Lung (tissue), 12 donors: ENCODE measurements around the gene URB2. TPM values are rescaled to one million over a fixed set of nuclear protein-coding genes. Genes with fewer than 3 reads are reported as not detected.
A peak's percentile ranks its signal among the peaks of the same experiment; 100 is the strongest.

Experiments
- ATAC-seq: fragments of 200-7000 bp; cut with Tn5 transposase; one replicate; pipeline ENCODE4 v1.9.1; 2020; ENCODE audit warnings: moderate number of reproducible peaks; ENCODE audit not compliant: insufficient read depth, low FRiP score
- DNase-seq, 3 donors: peaks; one replicate each; pipeline ENCODE4 v3.0.0-alpha.2; 2013 to 2017
- H3K27ac ChIP-seq, 2 donors: one replicate each; pipeline ENCODE4 v1.5.1; 2013; ENCODE audit warnings: mild to moderate bottlenecking in 2 of 2, moderate library complexity in 2 of 2, control low read depth in 1 of 2, inconsistent platforms in 1 of 2, low read depth in 1 of 2, low read length in 1 of 2
- H3K27me3 ChIP-seq, 3 donors: one replicate each; pipeline ENCODE4 v1.5.1; 2013; ENCODE audit warnings: low read length in 2 of 3; ENCODE audit not compliant: control insufficient read depth in 3 of 3, insufficient read depth in 3 of 3
- H3K36me3 ChIP-seq, 4 donors: one replicate each; pipeline ENCODE4 v1.5.1; 2013; ENCODE audit warnings: low read length in 4 of 4, mild to moderate bottlenecking in 1 of 4, moderate library complexity in 1 of 4; ENCODE audit not compliant: control insufficient read depth in 4 of 4, insufficient read depth in 4 of 4
- H3K4me1 ChIP-seq, 5 donors: one replicate each; pipeline ENCODE4 v1.5.1; 2013; ENCODE audit warnings: low read length in 5 of 5, mild to moderate bottlenecking in 2 of 5, moderate library complexity in 1 of 5; ENCODE audit not compliant: control insufficient read depth in 5 of 5, insufficient read depth in 5 of 5
- H3K4me3 ChIP-seq: one replicate; pipeline ENCODE4 v1.5.1; 2013; ENCODE audit warnings: mild to moderate bottlenecking, control low read depth, moderate library complexity
- H3K9ac ChIP-seq, 2 donors: one replicate each; pipeline ENCODE4 v1.5.1; 2013; ENCODE audit warnings: low read length in 2 of 2, control low read depth in 1 of 2; ENCODE audit not compliant: insufficient read depth in 1 of 2
- H3K9me3 ChIP-seq, 4 donors: one replicate each; pipeline ENCODE4 v1.5.1; 2013; ENCODE audit warnings: low read length in 3 of 4, mild to moderate bottlenecking in 1 of 4, moderate library complexity in 1 of 4; ENCODE audit not compliant: control insufficient read depth in 4 of 4, insufficient read depth in 3 of 4
- WGBS, 2 donors: extraction: QIAGEN DNeasy Blood & Tissue Kit; methylation state at CpG; one replicate each; pipeline ENCODE4 v1.1.7; 2013; 5-methylcytosine and 5-hydroxymethylcytosine counted together
- polyA plus RNA-seq, 2 donors: library from polyadenylated mRNA; stranded (reverse); fragments of 200-250 nt; gene quantifications; one replicate each; pipeline ENCODE4 v1.2.1, GENCODE V29; 2013
- total RNA-seq, 2 donors: library from RNA; depleted of rRNA in 1 of 2; stranded (reverse); fragments of >200 nt in 1 of 2; gene quantifications; one replicate each; pipeline ENCODE4 v1.2.1, GENCODE V29; 2014 to 2021
- TF ChIP-seq, protein P1 (sequence below): IDR thresholded peaks from 2 replicates; pipeline ENCODE4 v1.5.1; 2012; ENCODE audit warnings: mild to moderate bottlenecking; ENCODE audit errors: control extremely low read depth, extremely low read depth
- donor health status: control.
- donor health status: control.
- donor health status: Bipolar disorder and iron deficiency.
- donor health status: healthy.
- donor health status: DM: yes; HTN: yes; CAD: no.

The URB2 gene
- total and polyA plus RNA-seq, 4 donors, result 2.6 to 10.9 (median 6.1) TPM

DNA sequence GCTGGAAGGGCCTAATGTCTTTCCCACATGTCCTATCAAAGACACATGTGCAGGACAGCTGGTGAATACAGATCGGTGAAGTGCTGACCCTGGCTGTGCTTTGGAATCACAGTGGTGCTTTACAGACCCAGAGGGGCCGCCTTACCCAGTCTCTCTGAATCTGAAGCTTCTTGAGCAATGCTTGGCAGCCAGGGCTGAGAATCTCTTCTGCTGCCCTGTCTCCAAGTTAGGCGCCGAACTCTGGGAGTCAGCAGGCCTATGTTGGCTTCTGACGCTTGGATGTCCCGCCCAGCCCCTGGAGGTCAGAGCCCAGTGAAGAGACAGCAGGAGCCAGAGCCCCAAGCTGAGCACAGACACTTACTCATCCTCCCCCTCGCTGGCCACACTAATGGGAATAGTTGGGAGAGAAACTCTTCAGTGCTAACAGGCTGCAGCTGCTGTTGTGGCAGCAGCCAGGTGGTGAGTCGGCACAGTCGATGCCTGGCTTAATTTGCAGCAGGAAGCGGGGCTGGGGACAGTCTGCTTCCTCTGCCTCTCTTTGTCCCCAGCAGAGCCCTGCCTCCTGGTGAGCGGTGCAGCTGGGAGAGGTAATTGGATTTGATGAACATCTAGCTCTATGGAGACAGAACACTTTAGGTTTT lies 68.1 kb downstream of the URB2 start:
- no peaks in the 10 kb centered on the region for H3K27me3 ChIP-seq
- H3K36me3 ChIP-seq, result no peaks in the 10 kb centered on the region
- peak; percentile 92 to 94 (median 92) for DNase-seq
- TF ChIP-seq, protein P1, sequence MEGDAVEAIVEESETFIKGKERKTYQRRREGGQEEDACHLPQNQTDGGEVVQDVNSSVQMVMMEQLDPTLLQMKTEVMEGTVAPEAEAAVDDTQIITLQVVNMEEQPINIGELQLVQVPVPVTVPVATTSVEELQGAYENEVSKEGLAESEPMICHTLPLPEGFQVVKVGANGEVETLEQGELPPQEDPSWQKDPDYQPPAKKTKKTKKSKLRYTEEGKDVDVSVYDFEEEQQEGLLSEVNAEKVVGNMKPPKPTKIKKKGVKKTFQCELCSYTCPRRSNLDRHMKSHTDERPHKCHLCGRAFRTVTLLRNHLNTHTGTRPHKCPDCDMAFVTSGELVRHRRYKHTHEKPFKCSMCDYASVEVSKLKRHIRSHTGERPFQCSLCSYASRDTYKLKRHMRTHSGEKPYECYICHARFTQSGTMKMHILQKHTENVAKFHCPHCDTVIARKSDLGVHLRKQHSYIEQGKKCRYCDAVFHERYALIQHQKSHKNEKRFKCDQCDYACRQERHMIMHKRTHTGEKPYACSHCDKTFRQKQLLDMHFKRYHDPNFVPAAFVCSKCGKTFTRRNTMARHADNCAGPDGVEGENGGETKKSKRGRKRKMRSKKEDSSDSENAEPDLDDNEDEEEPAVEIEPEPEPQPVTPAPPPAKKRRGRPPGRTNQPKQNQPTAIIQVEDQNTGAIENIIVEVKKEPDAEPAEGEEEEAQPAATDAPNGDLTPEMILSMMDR, result no peak
- no peaks in the 10 kb centered on the region for H3K9me3 ChIP-seq
- no peak overlapping the region for H3K9ac ChIP-seq
- WGBS, 2 donors, result 54 to 58% methylated on average over 11 of the region's 11 CpGs
- no peak overlapping the region for H3K27ac ChIP-seq
- ATAC-seq, result peak; percentile 36
- no peak overlapping the region for H3K4me3 ChIP-seq
- H3K4me1 ChIP-seq, result peaks cover 0 to 20% (median 4%) of the 10 kb centered on the region in 5 donors

DNA sequence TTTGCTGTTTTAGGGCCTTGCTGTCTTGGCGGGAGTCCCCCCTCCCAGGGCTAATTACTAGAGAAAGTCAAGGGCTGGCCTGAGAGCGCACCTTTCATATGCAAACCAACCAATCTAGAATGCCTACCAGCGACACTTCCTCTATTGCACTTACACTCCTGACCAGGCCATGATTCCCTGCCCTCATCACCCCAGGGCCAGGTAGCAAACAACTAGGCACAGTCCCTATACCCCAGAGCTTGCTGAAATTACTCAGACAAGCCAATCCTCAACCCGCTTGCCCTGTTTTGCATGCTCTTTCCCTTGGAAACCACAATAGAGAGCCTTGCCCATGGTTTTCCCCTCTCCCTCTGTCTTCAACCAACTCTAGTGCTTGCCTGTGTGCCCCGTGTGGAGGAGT lies 70.3 kb downstream of the URB2 start:
- H3K36me3 ChIP-seq, result no peaks in the 10 kb centered on the region
- DNase-seq (no peak), ATAC-seq (no peak)
- H3K4me1 ChIP-seq, result peaks cover 0 to 20% (median 4%) of the 10 kb centered on the region in 5 donors
- no peak overlapping the region for H3K4me3 ChIP-seq
- WGBS, 2 donors, result 91 to 92% methylated on average over 5 of the region's 5 CpGs
- no peaks in the 10 kb centered on the region for H3K9me3 ChIP-seq
- TF ChIP-seq, protein P1, result no peak
- no peak overlapping the region for H3K27ac ChIP-seq
- no peaks in the 10 kb centered on the region for H3K27me3 ChIP-seq
- H3K9ac ChIP-seq, result no peak overlapping the region

DNA sequence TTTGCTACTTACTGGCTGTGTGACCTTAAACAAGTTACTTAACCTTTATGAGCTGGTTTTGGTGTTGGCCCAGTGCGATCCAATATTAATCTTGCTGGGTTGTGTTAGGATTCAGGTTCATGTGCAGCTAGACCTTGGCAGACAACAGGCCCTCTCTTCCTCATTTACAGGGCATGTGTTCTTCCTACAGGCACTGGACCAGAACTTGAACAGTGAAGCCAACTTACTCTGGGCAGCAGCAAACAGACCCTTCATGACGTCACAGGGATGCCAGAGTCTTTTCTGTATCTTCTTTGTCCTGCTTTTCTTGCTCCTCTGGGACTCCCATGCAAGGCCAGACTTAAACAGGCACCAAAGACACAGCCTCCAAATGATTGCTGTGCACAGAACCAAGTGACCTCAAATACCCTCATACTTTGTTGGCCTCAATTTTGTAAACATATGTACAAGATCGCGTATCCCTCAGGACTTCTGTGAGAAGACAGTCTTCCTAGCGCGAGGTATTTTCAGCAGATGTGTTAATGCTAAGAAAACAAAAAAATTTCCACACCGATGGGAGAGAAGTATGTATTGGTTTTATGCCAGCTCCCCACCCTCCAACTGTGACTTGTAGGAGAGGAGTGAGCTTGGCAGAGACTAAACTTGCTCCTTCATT lies 73.7 kb downstream of the URB2 start:
- Histone ChIP-seq H3K4me3 (no peak overlapping the region), H3K27me3 (no peaks in the 10 kb centered on the region), H3K27ac (no peak overlapping the region), H3K4me1 (peaks cover 0 to 5% (median 0%) of the 10 kb centered on the region in 5 donors), H3K9me3 (no peaks in the 10 kb centered on the region), H3K9ac (no peak overlapping the region), H3K36me3 (no peaks in the 10 kb centered on the region)
- ATAC-seq (no peak), DNase-seq (peak in 1 of 3 donors; percentile 34)
- TF ChIP-seq, protein P1, result no peak
- WGBS, 2 donors, result 57 to 73% methylated on average over 7 of the region's 7 CpGs
